NCI-H446 treated with DMSO at 0.1 percent for 48 hours (cell line): Measurements from ENCODE around the gene HOXA4.

Experiments used
- DNase-seq: peaks from one replicate; lab custom pipeline; 2025; lab: John Stamatoyannopoulos, UW

Gene HOXA4

GRCh38 chr7:27093184-27093895, 37.2 kb downstream of the HOXA4 start:
- DNase-seq, result no peak

- DNase-seq, result no peak
Observed at GRCh38 chr7:27092819-27093110, 37.8 kb downstream of the HOXA4 start.

- DNase-seq, result no peak
Observed at GRCh38 chr7:27091941-27092818, 38.4 kb downstream of the HOXA4 start.

GRCh38 chr7:27091105-27091504, 39.5 kb downstream of the HOXA4 start:
- DNase-seq, result no peak

GRCh38 chr7:27088002-27088922, 42.3 kb downstream of the HOXA4 start:
- no peak for DNase-seq

GRCh38 chr7:27083646-27084045, 46.9 kb downstream of the HOXA4 start:
- DNase-seq, result no peak

- no peak for DNase-seq
Observed at GRCh38 chr7:27082171-27082570, 48.4 kb downstream of the HOXA4 start.

GRCh38 chr7:27080844-27081436, 49.6 kb downstream of the HOXA4 start:
- DNase-seq, result no peak

- no peak for DNase-seq
Observed at GRCh38 chr7:27079234-27079975, 51.2 kb downstream of the HOXA4 start.

GRCh38 chr7:27078616-27079233, 51.8 kb downstream of the HOXA4 start:
- no peak for DNase-seq
